ENCODE measurements around the gene ICA1. TPM values are rescaled to one million over a fixed set of nuclear protein-coding genes. Genes with fewer than 3 reads are reported as not detected.

The ICA1 gene
- total RNA-seq, 1 experiment from 2014 or later: 3.2 TPM

DNA sequence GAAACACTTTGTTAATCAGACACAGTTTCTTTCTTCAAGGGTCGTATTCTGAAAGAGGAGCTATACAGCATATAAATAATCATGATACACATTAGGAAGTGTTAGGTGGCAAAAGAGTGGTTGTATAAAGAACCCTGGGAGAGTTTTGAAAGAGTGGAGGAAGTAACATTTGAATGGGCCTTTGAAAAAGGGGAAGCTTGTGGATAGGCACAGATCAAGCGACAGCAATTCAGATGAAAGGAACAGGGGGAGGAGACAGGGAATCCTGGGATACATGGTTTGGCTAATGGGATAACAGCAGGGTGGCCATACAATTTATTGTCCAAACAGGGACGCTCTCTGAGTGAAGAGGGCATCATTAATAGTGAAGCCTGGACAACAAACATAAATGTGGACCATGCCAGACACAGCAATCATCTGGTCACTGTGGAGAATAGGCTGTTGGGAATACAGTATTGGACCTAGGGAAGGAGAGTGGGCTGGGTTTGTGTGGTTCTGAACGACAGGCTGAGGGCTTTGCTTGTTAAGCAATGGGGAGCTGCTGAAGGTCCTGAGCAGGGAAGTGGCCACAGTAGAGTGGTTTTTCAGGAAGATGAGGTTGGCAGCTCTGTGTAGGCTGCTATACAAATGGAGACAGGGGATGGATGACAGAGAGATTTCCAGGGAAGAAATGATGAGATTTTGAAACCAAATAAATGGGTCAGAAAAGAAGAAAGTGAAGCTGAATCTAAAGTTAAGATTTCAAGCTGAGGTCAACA lies 75.9 kb downstream of the ICA1 start:
- ATAC-seq: no peak
- ChIA-PET CTCF (no interaction called here), POLR2A (ENCODE audit: unreplicated experiment) (no interaction called here)
- Histone ChIP-seq H3K4me3 (ENCODE audit: low read length) (no peak overlapping the region), H3K27ac (ENCODE audit: low read length) (no peak overlapping the region), H3K79me2 (ENCODE audit: low read length) (no peaks in the 10 kb centered on the region), H2AFZ (ENCODE audit: low read length) (no peak overlapping the region), H3K27me3 (ENCODE audit: low read length) (0 out of 2 replicates have a peak, but pooled peaks cover 3% of the 10 kb centered on the region), H3F3A (ENCODE audit: low read length, unreplicated experiment) (no peaks in the 10 kb centered on the region), H3K4me2 (ENCODE audit: low read length) (no peak overlapping the region), H3K9me2 (replicated peaks; ENCODE audit: low read length) (no peaks in the 10 kb centered on the region), H3K36me3 (ENCODE audit: low read depth, low read length) (no peaks in the 10 kb centered on the region), H3K9ac (ENCODE audit: low read length) (no peak overlapping the region), H4K20me1 (ENCODE audit: low read length) (no peaks in the 10 kb centered on the region), H3K4me1 (ENCODE audit: insufficient read depth, low read length) (no peaks in the 10 kb centered on the region), H3K9me3 (ENCODE audit: low read length) (no peaks in the 10 kb centered on the region)
- BruUV-seq (replicated peaks): no TSS peak
- intact Hi-C loops (cut with micrococcal nuclease): no loop called here
- DNase-seq: no peak
- TF ChIP-seq EZH2phosphoT487 (IDR thresholded peaks at IDR 0.05; ENCODE audit: borderline replicate concordance, low read length) (no peak), EZH2 (IDR thresholded peaks at IDR 0.05; ENCODE audit: low read length, unreplicated experiment) (no peak)
- TF ChIP-seq, protein P1, sequence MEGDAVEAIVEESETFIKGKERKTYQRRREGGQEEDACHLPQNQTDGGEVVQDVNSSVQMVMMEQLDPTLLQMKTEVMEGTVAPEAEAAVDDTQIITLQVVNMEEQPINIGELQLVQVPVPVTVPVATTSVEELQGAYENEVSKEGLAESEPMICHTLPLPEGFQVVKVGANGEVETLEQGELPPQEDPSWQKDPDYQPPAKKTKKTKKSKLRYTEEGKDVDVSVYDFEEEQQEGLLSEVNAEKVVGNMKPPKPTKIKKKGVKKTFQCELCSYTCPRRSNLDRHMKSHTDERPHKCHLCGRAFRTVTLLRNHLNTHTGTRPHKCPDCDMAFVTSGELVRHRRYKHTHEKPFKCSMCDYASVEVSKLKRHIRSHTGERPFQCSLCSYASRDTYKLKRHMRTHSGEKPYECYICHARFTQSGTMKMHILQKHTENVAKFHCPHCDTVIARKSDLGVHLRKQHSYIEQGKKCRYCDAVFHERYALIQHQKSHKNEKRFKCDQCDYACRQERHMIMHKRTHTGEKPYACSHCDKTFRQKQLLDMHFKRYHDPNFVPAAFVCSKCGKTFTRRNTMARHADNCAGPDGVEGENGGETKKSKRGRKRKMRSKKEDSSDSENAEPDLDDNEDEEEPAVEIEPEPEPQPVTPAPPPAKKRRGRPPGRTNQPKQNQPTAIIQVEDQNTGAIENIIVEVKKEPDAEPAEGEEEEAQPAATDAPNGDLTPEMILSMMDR (conservative IDR thresholded peaks at IDR 0.05; ENCODE audit: low read depth, low read length): no peak

DNA sequence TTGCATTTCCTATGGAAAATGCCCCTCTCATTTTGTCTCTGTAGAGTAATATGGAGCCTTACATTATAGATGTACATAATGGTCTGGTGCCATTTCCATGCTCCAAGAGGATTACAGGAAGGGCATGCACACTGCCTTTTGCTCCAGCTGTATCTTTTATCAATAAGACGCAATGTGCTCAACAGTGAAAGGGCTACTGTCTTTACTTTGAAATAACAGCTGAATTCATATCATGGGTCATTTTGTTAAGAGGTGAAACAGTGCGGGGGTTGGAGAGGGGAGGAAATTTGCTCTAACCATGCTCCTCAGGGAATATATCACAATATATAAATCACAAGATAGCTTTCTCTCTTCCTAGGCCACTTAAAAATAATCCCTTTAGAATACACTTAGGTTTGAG lies 77.7 kb downstream of the ICA1 start:
- Histone ChIP-seq H3K27ac (ENCODE audit: low read length) (no peak overlapping the region), H3K9ac (ENCODE audit: low read length) (no peak overlapping the region)

More for the DNA sequence above, 77.7 kb downstream of the ICA1 start:
- ChIA-PET CTCF (no interaction called here), POLR2A (ENCODE audit: unreplicated experiment) (interaction anchor here (0.6 kb wide), 1 partner anchor 544 kb away, joined by 4 read pairs; no protein-coding TSS in a partner anchor)
- Histone ChIP-seq H3K27me3 (ENCODE audit: low read length) (0 out of 2 replicates have a peak, but pooled peaks cover 3% of the 10 kb centered on the region), H3K9me3 (ENCODE audit: low read length) (no peaks in the 10 kb centered on the region), H2AFZ (ENCODE audit: low read length) (no peak overlapping the region), H4K20me1 (ENCODE audit: low read length) (no peaks in the 10 kb centered on the region), H3K4me1 (ENCODE audit: insufficient read depth, low read length) (no peaks in the 10 kb centered on the region), H3K4me2 (ENCODE audit: low read length) (no peak overlapping the region), H3K9me2 (replicated peaks; ENCODE audit: low read length) (no peaks in the 10 kb centered on the region), H3K36me3 (ENCODE audit: low read depth, low read length) (no peaks in the 10 kb centered on the region), H3K79me2 (ENCODE audit: low read length) (no peaks in the 10 kb centered on the region), H3K4me3 (ENCODE audit: low read length) (no peak overlapping the region), H3F3A (ENCODE audit: low read length, unreplicated experiment) (no peaks in the 10 kb centered on the region)
- TF ChIP-seq EZH2phosphoT487 (IDR thresholded peaks at IDR 0.05; ENCODE audit: borderline replicate concordance, low read length) (no peak), EZH2 (IDR thresholded peaks at IDR 0.05; ENCODE audit: low read length, unreplicated experiment) (no peak)
- TF ChIP-seq, protein P1 (conservative IDR thresholded peaks at IDR 0.05; ENCODE audit: low read depth, low read length): no peak
- intact Hi-C loops (cut with micrococcal nuclease): no loop called here
- no TSS peak for BruUV-seq (replicated peaks)
- no peak for ATAC-seq
- no peak for DNase-seq

Measured in PC-3 (cell line).